ENCODE data around the gene ATE1.
"Not testable (repeated sequence)": the region's sequence is repeated elsewhere in the genome, so short reads cannot be mapped to it uniquely, and the experiment has no call there.

DNA sequence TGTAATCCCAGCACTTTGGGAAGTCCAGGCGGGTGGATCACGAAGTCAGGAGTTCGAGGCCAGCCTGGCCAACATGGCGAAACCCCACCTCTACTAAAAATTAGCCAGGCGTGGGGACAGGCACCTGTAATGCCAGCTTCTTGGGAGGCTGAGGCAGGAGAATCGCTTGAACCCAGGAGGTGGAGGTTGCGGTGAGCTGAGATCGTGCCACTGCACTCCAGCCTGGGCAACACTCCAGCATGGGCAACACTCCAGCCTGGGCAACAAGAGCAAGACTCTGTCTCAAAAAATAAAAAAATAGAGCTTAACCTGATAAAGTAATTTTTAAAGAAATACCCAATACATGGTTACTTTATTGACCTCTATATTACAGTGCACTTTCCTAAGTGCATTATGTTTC is 41.3 kb upstream of the ATE1 start:
- TF ChIP-seq, protein P1, sequence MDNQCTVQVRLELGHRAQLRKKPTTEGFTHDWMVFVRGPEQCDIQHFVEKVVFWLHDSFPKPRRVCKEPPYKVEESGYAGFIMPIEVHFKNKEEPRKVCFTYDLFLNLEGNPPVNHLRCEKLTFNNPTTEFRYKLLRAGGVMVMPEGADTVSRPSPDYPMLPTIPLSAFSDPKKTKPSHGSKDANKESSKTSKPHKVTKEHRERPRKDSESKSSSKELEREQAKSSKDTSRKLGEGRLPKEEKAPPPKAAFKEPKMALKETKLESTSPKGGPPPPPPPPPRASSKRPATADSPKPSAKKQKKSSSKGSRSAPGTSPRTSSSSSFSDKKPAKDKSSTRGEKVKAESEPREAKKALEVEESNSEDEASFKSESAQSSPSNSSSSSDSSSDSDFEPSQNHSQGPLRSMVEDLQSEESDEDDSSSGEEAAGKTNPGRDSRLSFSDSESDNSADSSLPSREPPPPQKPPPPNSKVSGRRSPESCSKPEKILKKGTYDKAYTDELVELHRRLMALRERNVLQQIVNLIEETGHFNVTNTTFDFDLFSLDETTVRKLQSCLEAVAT (IDR thresholded peaks at IDR 0.05), result not testable (repeated sequence)
- not testable (repeated sequence) for TF ChIP-seq BRCA1 (IDR thresholded peaks at IDR 0.05; ENCODE audit: low read depth, low read length); ETV6 (conservative IDR thresholded peaks at IDR 0.05 in 1 of 2, IDR thresholded peaks at IDR 0.05 in 1 of 2; ENCODE audit: borderline replicate concordance in 1 of 2, low read depth in 1 of 2); CREB1 (IDR thresholded peaks at IDR 0.05; ENCODE audit: low read depth); SP1 (IDR thresholded peaks at IDR 0.05; ENCODE audit: low read depth, low read length); EZH2 (IDR thresholded peaks at IDR 0.05; ENCODE audit: borderline replicate concordance, control insufficient read depth, low read depth, low read length); RCOR1 (conservative IDR thresholded peaks at IDR 0.05; ENCODE audit: low read depth, low read length); BHLHE40 (IDR thresholded peaks at IDR 0.05; ENCODE audit: borderline replicate concordance in 1 of 2, low read depth in 2 of 2, low read length in 1 of 2)
- TF ChIP-seq, protein P2, sequence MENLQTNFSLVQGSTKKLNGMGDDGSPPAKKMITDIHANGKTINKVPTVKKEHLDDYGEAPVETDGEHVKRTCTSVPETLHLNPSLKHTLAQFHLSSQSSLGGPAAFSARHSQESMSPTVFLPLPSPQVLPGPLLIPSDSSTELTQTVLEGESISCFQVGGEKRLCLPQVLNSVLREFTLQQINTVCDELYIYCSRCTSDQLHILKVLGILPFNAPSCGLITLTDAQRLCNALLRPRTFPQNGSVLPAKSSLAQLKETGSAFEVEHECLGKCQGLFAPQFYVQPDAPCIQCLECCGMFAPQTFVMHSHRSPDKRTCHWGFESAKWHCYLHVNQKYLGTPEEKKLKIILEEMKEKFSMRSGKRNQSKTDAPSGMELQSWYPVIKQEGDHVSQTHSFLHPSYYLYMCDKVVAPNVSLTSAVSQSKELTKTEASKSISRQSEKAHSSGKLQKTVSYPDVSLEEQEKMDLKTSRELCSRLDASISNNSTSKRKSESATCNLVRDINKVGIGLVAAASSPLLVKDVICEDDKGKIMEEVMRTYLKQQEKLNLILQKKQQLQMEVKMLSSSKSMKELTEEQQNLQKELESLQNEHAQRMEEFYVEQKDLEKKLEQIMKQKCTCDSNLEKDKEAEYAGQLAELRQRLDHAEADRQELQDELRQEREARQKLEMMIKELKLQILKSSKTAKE (IDR thresholded peaks at IDR 0.05; ENCODE audit: low read depth, poor library complexity, severe bottlenecking), result not testable (repeated sequence)
- TF ChIP-seq, protein P3, sequence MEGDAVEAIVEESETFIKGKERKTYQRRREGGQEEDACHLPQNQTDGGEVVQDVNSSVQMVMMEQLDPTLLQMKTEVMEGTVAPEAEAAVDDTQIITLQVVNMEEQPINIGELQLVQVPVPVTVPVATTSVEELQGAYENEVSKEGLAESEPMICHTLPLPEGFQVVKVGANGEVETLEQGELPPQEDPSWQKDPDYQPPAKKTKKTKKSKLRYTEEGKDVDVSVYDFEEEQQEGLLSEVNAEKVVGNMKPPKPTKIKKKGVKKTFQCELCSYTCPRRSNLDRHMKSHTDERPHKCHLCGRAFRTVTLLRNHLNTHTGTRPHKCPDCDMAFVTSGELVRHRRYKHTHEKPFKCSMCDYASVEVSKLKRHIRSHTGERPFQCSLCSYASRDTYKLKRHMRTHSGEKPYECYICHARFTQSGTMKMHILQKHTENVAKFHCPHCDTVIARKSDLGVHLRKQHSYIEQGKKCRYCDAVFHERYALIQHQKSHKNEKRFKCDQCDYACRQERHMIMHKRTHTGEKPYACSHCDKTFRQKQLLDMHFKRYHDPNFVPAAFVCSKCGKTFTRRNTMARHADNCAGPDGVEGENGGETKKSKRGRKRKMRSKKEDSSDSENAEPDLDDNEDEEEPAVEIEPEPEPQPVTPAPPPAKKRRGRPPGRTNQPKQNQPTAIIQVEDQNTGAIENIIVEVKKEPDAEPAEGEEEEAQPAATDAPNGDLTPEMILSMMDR (IDR thresholded peaks at IDR 0.05 in 2 of 3, conservative IDR thresholded peaks at IDR 0.05 in 1 of 3; ENCODE audit: control insufficient read depth in 2 of 3, extremely low read depth in 1 of 3, insufficient read depth in 1 of 3, low read depth in 3 of 3, low read length in 3 of 3), result not testable (repeated sequence)
- TF ChIP-seq, protein P4, sequence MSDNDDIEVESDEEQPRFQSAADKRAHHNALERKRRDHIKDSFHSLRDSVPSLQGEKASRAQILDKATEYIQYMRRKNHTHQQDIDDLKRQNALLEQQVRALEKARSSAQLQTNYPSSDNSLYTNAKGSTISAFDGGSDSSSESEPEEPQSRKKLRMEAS (IDR thresholded peaks at IDR 0.05; ENCODE audit: low read depth, low read length), result not testable (repeated sequence)

All from GM12878 (cell line).